IMR-90 (cell line): ENCODE measurements around the gene ZBTB48. TPM values are rescaled to one million over a fixed set of nuclear protein-coding genes. Genes with fewer than 3 reads are reported as not detected.
A peak's percentile ranks its signal among the peaks of the same experiment; 100 is the strongest.

ENCODE experiments used
- ATAC-seq: fragments of 200-7000 bp; cut with Tn5 transposase; 2 replicates; pipeline ENCODE4 v1.9.1; 2020; ENCODE audit warnings: low read depth, mild to moderate bottlenecking, moderate library complexity
- BruUV-seq: library from RNA; stranded (reverse); fragments of 400-500 nt; replicated peaks from 2 replicates; lab custom pipeline; 2021; lab: Mats Ljungman, UMichigan
- CTCF ChIA-PET: fragments of 300-600 bp; formaldehyde crosslinking; extraction: SDS; loops from one replicate; lab custom pipeline; 2021; ENCODE audit warnings: antibody characterized with exemption; lab: Yijun Ruan, JAX
- POLR2A ChIA-PET: fragments of 300-600 bp; sonication (Branson Sonifier 250); formaldehyde crosslinking; loops from one replicate; lab custom pipeline; 2022; ENCODE audit warnings: antibody characterized with exemption; ENCODE audit not compliant: unreplicated experiment; lab: Charles Lee
- DNase-seq: peaks from one replicate; pipeline ENCODE4 v3.0.0; 2013
- H2AFZ ChIP-seq: replicated peaks from 2 replicates; pipeline ENCODE3; 2013; ENCODE audit warnings: low read length, mild to moderate bottlenecking; ENCODE audit not compliant: poor library complexity
- H2AK5ac ChIP-seq: 2 replicates; pipeline ENCODE4 v1.6.1; 2013; ENCODE audit warnings: low read depth, low read length, inconsistent platforms
- H2AK9ac ChIP-seq: replicated peaks from 2 replicates; pipeline ENCODE3; 2013; ENCODE audit warnings: mild to moderate bottlenecking, low read depth, low read length, moderate library complexity; ENCODE audit not compliant: poor library complexity
- H2BK120ac ChIP-seq: 2 replicates; pipeline ENCODE4 v1.6.1; 2013; ENCODE audit warnings: low read depth, low read length, inconsistent platforms
- H2BK15ac ChIP-seq: 3 replicates; pipeline ENCODE4 v1.6.1; 2013; ENCODE audit warnings: low read depth, low read length, inconsistent platforms
- H2BK20ac ChIP-seq: 2 replicates; pipeline ENCODE4 v1.6.1; 2013; ENCODE audit warnings: low read depth, mild to moderate bottlenecking, inconsistent platforms, low read length, moderate library complexity
- H2BK5ac ChIP-seq: 2 replicates; pipeline ENCODE4 v1.6.1; 2013; ENCODE audit warnings: mild to moderate bottlenecking, low read depth, low read length, inconsistent platforms; ENCODE audit not compliant: poor library complexity, severe bottlenecking
- H3K14ac ChIP-seq: replicated peaks from 2 replicates; pipeline ENCODE4 v1.6.1; 2013; ENCODE audit warnings: low read depth, low read length, inconsistent platforms
- H3K18ac ChIP-seq: 2 replicates; pipeline ENCODE4 v1.6.1; 2013; ENCODE audit warnings: low read depth, low read length, control low read depth
- H3K23ac ChIP-seq: 2 replicates; pipeline ENCODE4 v1.6.1; 2013; ENCODE audit warnings: low read depth, low read length, inconsistent platforms
- H3K27ac ChIP-seq: 2 replicates; pipeline ENCODE4 v1.5.1; 2013; ENCODE audit warnings: mild to moderate bottlenecking, control low read depth, low read length; ENCODE audit not compliant: insufficient read depth
- H3K27me3 ChIP-seq: 2 replicates; pipeline ENCODE4 v1.6.1; 2013; ENCODE audit warnings: low read length; ENCODE audit not compliant: control insufficient read depth, insufficient read depth
- H3K36me3 ChIP-seq: 2 replicates; pipeline ENCODE4 v1.6.1; 2013; ENCODE audit warnings: low read length, mixed read lengths; ENCODE audit not compliant: control insufficient read depth, insufficient read depth
- H3K4ac ChIP-seq: 2 replicates; pipeline ENCODE4 v1.6.1; 2013; ENCODE audit warnings: low read depth, low read length, inconsistent platforms
- H3K4me1 ChIP-seq: 2 replicates; pipeline ENCODE4 v1.6.1; 2013; ENCODE audit warnings: low read length, mixed read lengths; ENCODE audit not compliant: control insufficient read depth, insufficient read depth
- H3K4me2 ChIP-seq: 2 replicates; pipeline ENCODE4 v1.6.1; 2013; ENCODE audit warnings: low read depth, mild to moderate bottlenecking, control low read depth, low read length, moderate library complexity
- H3K4me3 ChIP-seq: 2 replicates; pipeline ENCODE4 v1.5.1; 2013; ENCODE audit warnings: low read depth, mild to moderate bottlenecking, control low read depth, low read length, moderate library complexity; ENCODE audit not compliant: insufficient read depth
- H3K56ac ChIP-seq: 2 replicates; pipeline ENCODE4 v1.6.1; 2013; ENCODE audit warnings: low read length, inconsistent platforms; ENCODE audit not compliant: insufficient read depth; ENCODE audit errors: extremely low read depth
- H3K79me1 ChIP-seq, 2 experiments: 2 replicates each; pipeline ENCODE4 v1.6.1; 2013; ENCODE audit warnings: low read length in 2 of 2, inconsistent platforms in 1 of 2, low read depth in 1 of 2
- H3K9ac ChIP-seq: 2 replicates; pipeline ENCODE4 v1.6.1; 2013; ENCODE audit warnings: low read depth, low read length, control low read depth
- H3K9me1 ChIP-seq: 2 replicates; pipeline ENCODE4 v1.6.1; 2013; ENCODE audit warnings: low read length, inconsistent platforms; ENCODE audit not compliant: insufficient read depth
- H3K9me3 ChIP-seq: 2 replicates; pipeline ENCODE4 v1.6.1; 2013; ENCODE audit warnings: low read length; ENCODE audit not compliant: control insufficient read depth, insufficient read depth
- H4K20me1 ChIP-seq: 2 replicates; pipeline ENCODE4 v1.6.1; 2013; ENCODE audit warnings: low read length, inconsistent platforms; ENCODE audit not compliant: insufficient read depth
- H4K5ac ChIP-seq: 2 replicates; pipeline ENCODE4 v1.6.1; 2013; ENCODE audit warnings: mild to moderate bottlenecking, low read depth, low read length, control low read depth
- H4K8ac ChIP-seq, 2 experiments: 2 replicates each; pipeline ENCODE4 v1.6.1; 2013; ENCODE audit warnings: low read depth in 2 of 2, low read length in 2 of 2, control low read depth in 1 of 2, inconsistent platforms in 1 of 2
- H4K91ac ChIP-seq: 2 replicates; pipeline ENCODE4 v1.6.1; 2013; ENCODE audit warnings: low read depth, low read length, inconsistent platforms; ENCODE audit not compliant: insufficient read depth
- MAZ ChIP-seq: IDR thresholded peaks from 2 replicates; pipeline ENCODE4 v1.6.1; 2012; ENCODE audit warnings: low read depth, mild to moderate bottlenecking, low read length, improper control_type of control experiment, moderate library complexity, borderline replicate concordance
- RFX5 ChIP-seq: IDR thresholded peaks from 2 replicates; pipeline ENCODE4 v1.8.0; 2012; ENCODE audit warnings: low read depth, mild to moderate bottlenecking, low read length, moderate library complexity
- WGBS, 2 experiments: methylation state at CpG; one replicate each; pipeline versions ENCODE4 v1.1.5 to v1.1.7; 2013; ENCODE audit warnings: missing lambda C conversion rate in 2 of 2; ENCODE audit not compliant: insufficient read length in 1 of 2; ENCODE audit errors: extremely low coverage in 2 of 2; 5-methylcytosine and 5-hydroxymethylcytosine counted together
- dilution Hi-C: fragments of 300-500 bp; cut with HindIII; formaldehyde crosslinking; loops from one replicate; pipeline ENCODE4 v1.14.3; 2018; ENCODE audit warnings: low sequenced_read_pairs; ENCODE audit not compliant: unreplicated experiment
- in situ Hi-C: fragments of 300-500 bp; cut with MboI; formaldehyde crosslinking; loops from 3 replicates; pipeline ENCODE4 v1.14.3; 2019; ENCODE audit warnings: low sequenced_read_pairs, inconsistent platforms, mixed read lengths
- intact Hi-C: fragments of 100-400 bp; cut with micrococcal nuclease; formaldehyde crosslinking; loops from 2 replicates; pipeline ENCODE4 v1.10.0; 2022
- polyA plus RNA-seq, 3 experiments: library from polyadenylated mRNA; depleted of rRNA; stranded (reverse); fragments of >200 nt; gene quantifications; 2 replicates each; pipeline ENCODE4 v1.2.3, GENCODE V29; 2012; ENCODE audit warnings: low replicate concordance in 1 of 3
- total RNA-seq: library from RNA; depleted of rRNA; stranded (reverse); fragments of >200 nt; gene quantifications from 2 replicates; pipeline ENCODE4 v1.2.3, GENCODE V29; 2012

ZBTB48 gene
- total and polyA plus RNA-seq, 2 of the 4 experiments (the other 2 are of a cell fraction) = 9.3 to 17.5 TPM

DNA sequence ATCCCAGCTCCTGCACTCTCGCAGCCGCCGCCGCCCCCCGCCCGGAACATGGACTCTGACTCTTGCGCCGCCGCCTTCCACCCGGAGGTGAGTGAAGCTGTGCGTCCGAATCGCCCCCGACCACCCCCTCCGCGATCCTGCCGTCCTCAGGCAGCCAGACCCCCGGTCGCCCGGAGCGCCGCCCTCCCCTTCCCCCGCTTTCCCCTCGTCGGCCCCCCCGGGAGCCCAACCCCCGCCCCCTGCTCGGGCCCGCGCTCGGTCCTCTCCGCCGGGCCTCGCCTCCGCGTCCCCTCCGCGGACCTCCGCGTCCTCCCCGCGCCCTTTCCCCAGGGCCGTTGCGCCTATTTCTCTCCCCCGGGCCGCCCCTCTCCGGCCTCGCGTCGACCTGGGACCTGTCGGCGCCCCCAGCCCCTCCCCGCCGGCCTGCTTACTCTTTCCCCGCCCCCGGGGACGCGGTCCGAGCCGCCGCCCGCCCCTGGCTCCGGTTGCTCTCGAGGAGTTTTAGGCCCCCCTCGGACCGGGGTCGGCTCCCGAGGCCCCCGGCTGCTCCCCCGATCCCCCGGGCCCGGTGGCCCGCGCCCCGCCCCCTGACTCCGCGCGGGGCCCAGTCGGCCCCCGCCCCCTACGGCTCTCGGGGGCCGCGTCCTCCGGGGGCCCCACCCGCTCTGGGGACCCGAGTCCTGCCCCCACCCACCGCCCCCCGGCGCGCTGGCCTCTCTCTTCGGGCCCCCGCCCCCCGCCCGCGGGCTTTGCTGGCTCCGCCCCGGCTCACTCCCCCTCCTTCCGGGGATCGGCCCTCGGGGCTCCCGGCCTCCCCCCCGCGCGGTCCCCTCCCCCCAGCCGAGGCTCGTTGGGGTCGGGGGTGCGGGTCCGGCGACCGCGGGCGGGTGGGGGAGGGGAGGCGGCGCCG lies 34.5 kb downstream of the ZBTB48 start:
- POLR2A ChIA-PET = no interaction called here
- ATAC-seq = peak; percentile 33

More for the DNA sequence above, 34.5 kb downstream of the ZBTB48 start:
- peak overlapping the region; percentile 86 for H3K9ac ChIP-seq
- no peaks in the 10 kb centered on the region for H3K27me3 ChIP-seq
- peak overlapping the region; percentile 10; the same call in 1 of the 2 replicates for H3K56ac ChIP-seq
- CTCF ChIA-PET = no interaction called here
- H3K4ac ChIP-seq = no peak overlapping the region; the same call in 1 of the 2 replicates
- peaks cover 10% of the 10 kb centered on the region for H3K36me3 ChIP-seq
- dilution Hi-C loops (no loop called here), in situ Hi-C loops (no loop called here), intact Hi-C loops (no loop called here)
- H3K4me3 ChIP-seq = peak overlapping the region; percentile 97
- no peak overlapping the region for H2BK20ac ChIP-seq
- peak; percentile 21 for DNase-seq
- no peak for TF ChIP-seq RFX5
- peak; percentile 68 for TF ChIP-seq MAZ
- H3K79me1 ChIP-seq = peaks cover 20 to 48% of the 10 kb centered on the region in 2 experiments
- no peak overlapping the region for H2BK15ac ChIP-seq
- peak overlapping the region; percentile 91 for H2AFZ ChIP-seq
- no peak overlapping the region for H4K8ac ChIP-seq
- H3K18ac ChIP-seq = no peak overlapping the region; the same call in 1 of the 2 replicates
- no peak overlapping the region for H4K5ac ChIP-seq
- WGBS, 2 experiments = 1% methylated on average over 25 of the region's 117 CpGs; no CpG with 5 or more reads in 1 of the 2 experiments
- no TSS peak for BruUV-seq
- H2BK5ac ChIP-seq = peak overlapping the region; percentile 87
- H3K27ac ChIP-seq = peak overlapping the region; percentile 93
- no peak overlapping the region for H3K14ac ChIP-seq
- no peak overlapping the region for H3K23ac ChIP-seq
- H2AK5ac ChIP-seq = 0 out of 2 replicates have a peak overlapping the region, but pooled peaks have one; percentile 17
- H3K4me1 ChIP-seq = peaks cover 5% of the 10 kb centered on the region
- H3K4me2 ChIP-seq = no peak overlapping the region
- no peaks in the 10 kb centered on the region; the same call in 1 of the 2 replicates for H3K9me1 ChIP-seq
- H2BK120ac ChIP-seq = no peak overlapping the region
- no peaks in the 10 kb centered on the region for H3K9me3 ChIP-seq
- no peak overlapping the region; the same call in 1 of the 2 replicates for H4K91ac ChIP-seq
- H2AK9ac ChIP-seq = peak overlapping the region; percentile 99
- H4K20me1 ChIP-seq = peaks cover 30% of the 10 kb centered on the region
